HepG2 (cell line): ENCODE measurements around the gene RCOR3. TPM values are rescaled to one million over a fixed set of nuclear protein-coding genes. Genes with fewer than 3 reads are reported as not detected.
A peak's percentile ranks its signal among the peaks of the same experiment; 100 is the strongest.

ENCODE experiments used
- ATAC-seq: fragments of 200-7000 bp; cut with Tn5 transposase; 3 replicates; pipeline ENCODE4 v1.9.1; 2020; ENCODE audit warnings: mild to moderate bottlenecking, moderate library complexity
- BruUV-seq: library from RNA; stranded (reverse); fragments of 400-500 nt; replicated peaks from 2 replicates; lab custom pipeline; 2021; lab: Mats Ljungman, UMichigan
- CTCF ChIA-PET: fragments of 300-600 bp; formaldehyde crosslinking; extraction: SDS; loops from one replicate; lab custom pipeline; 2021; ENCODE audit warnings: low total read pairs, inconsistent platforms, low intra/inter-chr PET ratio; lab: Yijun Ruan, JAX
- POLR2A ChIA-PET: fragments of 350-600 bp; sonication (Branson Sonifier 250); formaldehyde crosslinking; loops from one replicate; lab custom pipeline; 2020; ENCODE audit warnings: antibody characterized with exemption, inconsistent platforms; lab: Yijun Ruan, JAX
- DNase-seq: peaks from one replicate; pipeline ENCODE4 v3.0.0-alpha.2; 2015; ENCODE audit warnings: low spot score
- FAIRE-seq: peaks from 3 replicates; lab custom pipeline; 2011; peaks lifted over from hg19 to GRCh38; lab: Jason Lieb, UNC
- H2AFZ ChIP-seq: one replicate; pipeline ENCODE4 v1.6.1; 2011; ENCODE audit warnings: low read length, inconsistent platforms
- H3K27ac ChIP-seq: fragments of 300-600 bp; 3 replicates; pipeline ENCODE4 v1.8.0; 2011; ENCODE audit warnings: mixed run types, mild to moderate bottlenecking, mixed read lengths, low read length, inconsistent platforms; ENCODE audit not compliant: insufficient read depth; ENCODE audit errors: extremely low read length
- H3K27me3 ChIP-seq, 2 experiments: fragments of 200-600 bp in 1 of 2; 2 replicates in 1 of 2; 3 replicates in 1 of 2; pipeline versions ENCODE4 v1.6.0 to v1.8.0; 2011; ENCODE audit warnings: low read length in 2 of 2, mild to moderate bottlenecking in 2 of 2, moderate library complexity in 2 of 2, inconsistent platforms in 1 of 2; ENCODE audit not compliant: insufficient read depth in 2 of 2, control insufficient read depth in 1 of 2
- H3K36me3 ChIP-seq, 2 experiments: fragments of 200-600 bp in 1 of 2; replicated peaks in 1 of 2; 2 replicates in 1 of 2; 3 replicates in 1 of 2; pipeline versions ENCODE4 v1.5.1 to v1.8.0; 2011; ENCODE audit warnings: low read length in 2 of 2, inconsistent platforms in 1 of 2; ENCODE audit not compliant: insufficient read depth in 2 of 2, control insufficient read depth in 1 of 2
- H3K4me1 ChIP-seq: 2 replicates; pipeline ENCODE4 v1.5.1; 2012; ENCODE audit warnings: low read length, inconsistent platforms; ENCODE audit not compliant: insufficient read depth
- H3K4me2 ChIP-seq: 2 replicates; pipeline ENCODE4 v1.6.0; 2011; ENCODE audit warnings: low read depth, low read length, inconsistent platforms
- H3K4me3 ChIP-seq, 3 experiments: fragments of 200-600 bp in 1 of 3; sonication (generic), shearing (Covaris generic) in 1 of 3; replicated peaks in 1 of 3; 2 replicates each; pipeline ENCODE4 v1.5.1; 2011 to 2016; ENCODE audit warnings: low read length in 3 of 3, inconsistent platforms in 2 of 3, low read depth in 2 of 3, mild to moderate bottlenecking in 2 of 3, control low read depth in 1 of 3, mixed read lengths in 1 of 3; ENCODE audit not compliant: insufficient read depth in 1 of 3
- H3K79me2 ChIP-seq: one replicate; pipeline ENCODE4 v1.6.1; 2011; ENCODE audit warnings: low read length, inconsistent platforms; ENCODE audit not compliant: insufficient read depth
- H3K9ac ChIP-seq: 2 replicates; pipeline ENCODE4 v1.6.0; 2011; ENCODE audit warnings: mild to moderate bottlenecking, low read depth, low read length, inconsistent platforms; ENCODE audit not compliant: insufficient read depth
- H3K9me3 ChIP-seq: 2 replicates; pipeline ENCODE4 v1.5.1; 2012; ENCODE audit warnings: mild to moderate bottlenecking, low read length
- H4K20me1 ChIP-seq: 2 replicates; pipeline ENCODE4 v1.6.0; 2011; ENCODE audit warnings: inconsistent platforms, mild to moderate bottlenecking, low read length, moderate library complexity; ENCODE audit not compliant: insufficient read depth
- CEBPB ChIP-seq: IDR thresholded peaks from 2 replicates; pipeline ENCODE4 v1.6.1; 2011; ENCODE audit warnings: low read depth, low read length, improper control_type of control experiment, borderline replicate concordance
- CEBPG ChIP-seq: IDR thresholded peaks from 2 replicates; pipeline ENCODE4 v1.6.1; 2016
- ZNF121 ChIP-seq: sonication (generic); formaldehyde crosslinking; IDR thresholded peaks from 2 replicates; pipeline ENCODE4 v1.5.0; 2020; ENCODE audit warnings: mild to moderate bottlenecking, missing genetic modification reagents
- ZNF670 ChIP-seq: sonication (generic); formaldehyde crosslinking; IDR thresholded peaks from 2 replicates; pipeline ENCODE4 v1.8.0; 2022; ENCODE audit warnings: mild to moderate bottlenecking, missing genetic modification reagents, borderline replicate concordance
- WGBS: methylation state at CpG from one replicate; pipeline ENCODE4 v1.1.6; 2017; ENCODE audit warnings: low lambda C conversion rate; 5-methylcytosine and 5-hydroxymethylcytosine counted together
- in situ Hi-C: cut with HindIII; loops from 2 replicates; pipeline ENCODE4 v1.10.0; 2017; ENCODE audit warnings: low pct_unique_long_range_greater_than_20kb; ENCODE audit not compliant: extremely low pct_ligation_motif_present
- intact Hi-C: fragments of 100-400 bp; cut with micrococcal nuclease; formaldehyde crosslinking; loops from one replicate; pipeline ENCODE4 v1.10.0; 2022; ENCODE audit not compliant: unreplicated experiment
- polyA plus RNA-seq, 8 experiments: library from polyadenylated mRNA; depleted of rRNA in 3 of 8; stranded (reverse) in 7 of 8; unstranded in 1 of 8; fragments of >200 nt; fragmentation: Illumina TruSeq in 4 of 8; extraction: Trizol in 4 of 8; gene quantifications; 2 replicates each; pipeline versions ENCODE4 v1.2.1 to v1.2.3, GENCODE V29; 2011 to 2016; ENCODE audit warnings: low read depth in 4 of 8, missing spikeins in 1 of 8, mixed read lengths in 1 of 8; ENCODE audit not compliant: insufficient read depth in 1 of 8
- total RNA-seq, 5 experiments: library from RNA; depleted of rRNA; stranded (reverse); fragments of >200 nt; fragmentation: Illumina TruSeq; extraction: Trizol; gene quantifications; 2 replicates each; pipeline ENCODE4 v1.2.3, GENCODE V29; 2016; ENCODE audit warnings: low read depth in 1 of 5
- TF ChIP-seq, protein P1 (sequence below): sonication (generic); formaldehyde crosslinking; IDR thresholded peaks from 2 replicates; pipeline ENCODE4 v1.8.1; 2022; ENCODE audit warnings: mild to moderate bottlenecking, missing genetic modification reagents
- TF ChIP-seq, protein P2 (sequence below): sonication (generic); formaldehyde crosslinking; IDR thresholded peaks from 2 replicates; pipeline ENCODE4 v1.8.0; 2022; ENCODE audit warnings: mild to moderate bottlenecking, missing genetic modification reagents, borderline replicate concordance

The RCOR3 gene
- total and polyA plus RNA-seq, 2 of the 13 experiments (the other 11 are each of a cell fraction or from before 2014, with no cell fraction given): 16.8 to 31.6 TPM

DNA sequence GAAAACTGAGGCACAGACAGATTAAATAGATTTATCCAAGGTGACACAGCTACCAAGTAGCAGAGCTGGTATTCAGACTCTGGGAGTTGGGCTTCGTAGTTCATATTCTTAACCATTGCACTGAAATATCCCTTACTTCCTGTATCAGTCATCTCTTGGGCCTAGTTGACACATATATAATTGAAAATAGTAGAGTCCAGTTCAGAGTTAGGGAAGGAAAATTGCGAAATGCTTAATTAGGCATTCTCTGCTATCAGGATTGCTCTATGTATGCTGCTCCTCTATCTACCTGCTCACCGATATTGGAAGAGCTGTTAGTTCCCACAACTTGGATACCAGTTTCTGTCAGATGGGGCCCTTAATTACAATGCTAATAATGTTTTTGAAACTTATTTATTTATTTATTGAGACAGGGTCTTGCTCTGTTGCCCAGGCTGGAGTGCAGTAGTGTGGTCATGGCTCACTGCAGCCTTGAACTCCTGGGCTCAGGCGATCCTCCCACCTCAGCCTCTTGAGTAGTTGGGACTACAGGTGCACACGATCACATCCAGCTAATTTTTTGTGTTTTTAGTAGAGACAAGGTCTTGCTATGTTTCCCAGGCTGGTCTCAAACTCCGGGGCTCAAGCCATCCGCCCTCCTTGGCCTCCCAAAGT, 8.2 kb downstream of the RCOR3 start:
- Histone ChIP-seq H3K9ac (no peak overlapping the region), H3K9me3 (no peaks in the 10 kb centered on the region), H3K36me3 (peaks cover 3 to 13% of the 10 kb centered on the region in 2 experiments; a peak in 4 of 5 replicates), H3K79me2 (peaks cover 6% of the 10 kb centered on the region), H3K4me3 (no peak overlapping the region), H3K27ac (no peak overlapping the region), H4K20me1 (no peaks in the 10 kb centered on the region), H3K4me1 (no peaks in the 10 kb centered on the region), H3K4me2 (no peak overlapping the region), H2AFZ (no peak overlapping the region), H3K27me3 (no peaks in the 10 kb centered on the region)
- in situ Hi-C loops: no loop called here
- FAIRE-seq: no peak
- ATAC-seq: no peak
- CTCF ChIA-PET: no interaction called here
- no peak for DNase-seq
- BruUV-seq: TSS peak; percentile 3
- WGBS: 97% methylated on average over 7 of the region's 7 CpGs
- POLR2A ChIA-PET: no interaction called here
- TF ChIP-seq CEBPB (peak; percentile 40; the same call in 1 of the 2 replicates), ZNF121 (CRISPR knock-in tag) (peak; percentile 64), ZNF670 (CRISPR knock-in tag) (no peak), CEBPG (CRISPR knock-in tag) (peak; percentile 10; the same call in 1 of the 2 replicates)
- TF ChIP-seq, protein P1, sequence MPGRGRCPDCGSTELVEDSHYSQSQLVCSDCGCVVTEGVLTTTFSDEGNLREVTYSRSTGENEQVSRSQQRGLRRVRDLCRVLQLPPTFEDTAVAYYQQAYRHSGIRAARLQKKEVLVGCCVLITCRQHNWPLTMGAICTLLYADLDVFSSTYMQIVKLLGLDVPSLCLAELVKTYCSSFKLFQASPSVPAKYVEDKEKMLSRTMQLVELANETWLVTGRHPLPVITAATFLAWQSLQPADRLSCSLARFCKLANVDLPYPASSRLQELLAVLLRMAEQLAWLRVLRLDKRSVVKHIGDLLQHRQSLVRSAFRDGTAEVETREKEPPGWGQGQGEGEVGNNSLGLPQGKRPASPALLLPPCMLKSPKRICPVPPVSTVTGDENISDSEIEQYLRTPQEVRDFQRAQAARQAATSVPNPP (CRISPR knock-in tag): no peak
- TF ChIP-seq, protein P2, sequence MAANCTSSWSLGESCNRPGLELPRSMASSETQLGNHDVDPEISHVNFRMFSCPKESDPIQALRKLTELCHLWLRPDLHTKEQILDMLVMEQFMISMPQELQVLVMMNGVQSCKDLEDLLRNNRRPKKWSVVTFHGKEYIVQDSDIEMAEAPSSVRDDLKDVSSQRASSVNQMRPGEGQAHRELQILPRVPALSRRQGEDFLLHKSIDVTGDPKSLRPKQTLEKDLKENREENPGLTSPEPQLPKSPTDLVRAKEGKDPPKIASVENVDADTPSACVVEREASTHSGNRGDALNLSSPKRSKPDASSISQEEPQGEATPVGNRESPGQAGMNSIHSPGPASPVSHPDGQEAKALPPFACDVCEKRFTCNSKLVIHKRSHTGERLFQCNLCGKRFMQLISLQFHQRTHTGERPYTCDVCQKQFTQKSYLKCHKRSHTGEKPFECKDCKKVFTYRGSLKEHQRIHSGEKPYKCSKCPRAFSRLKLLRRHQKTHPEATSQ (CRISPR knock-in tag): no peak
- intact Hi-C loops: no loop called here
